Prostate gland (tissue), 2 donors: ENCODE data around the gene UGT2B7.

Experiments used
- POLR2A ChIP-seq: fragments of 450-650 bp; IDR thresholded peaks from one replicate; pipeline ENCODE4 v1.6.1; 2016; ENCODE audit warnings: antibody characterized with exemption, mild to moderate bottlenecking
- POLR2AphosphoS5 ChIP-seq: sonication (generic); formaldehyde crosslinking; IDR thresholded peaks from one replicate; pipeline ENCODE4 v1.6.1; 2017; ENCODE audit warnings: antibody characterized with exemption
- TF ChIP-seq, protein P1 (sequence below), 4 experiments: fragments of 200-600 bp in 2 of 4; fragments of 450-650 bp in 2 of 4; sonication (generic) in 2 of 4; IDR thresholded peaks; 1 replicate in 3 of 4; 2 replicates in 1 of 4; pipeline ENCODE4 v1.5.1; 2016 to 2019; ENCODE audit warnings: antibody characterized with exemption in 4 of 4, mild to moderate bottlenecking in 2 of 4, moderate library complexity in 2 of 4

DNA sequence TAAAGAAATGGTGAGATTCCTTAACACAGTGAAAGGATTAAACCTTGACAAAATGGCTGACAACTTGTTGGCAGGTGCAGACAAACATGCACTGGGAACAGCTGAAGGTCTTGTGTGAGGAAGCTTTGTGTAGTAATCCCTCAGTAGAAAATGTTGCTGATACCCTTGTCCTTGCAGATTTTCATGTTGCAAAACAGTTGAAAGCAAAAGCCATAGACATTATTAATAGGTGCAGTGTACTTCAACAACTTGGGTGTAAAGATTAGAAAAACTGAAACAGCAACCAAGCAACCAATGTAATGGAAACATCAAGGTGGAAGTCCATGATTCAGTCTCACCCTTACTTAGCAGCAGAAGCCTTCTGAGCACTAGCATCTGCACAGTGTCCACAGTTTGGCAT is 29.8 kb downstream of the UGT2B7 start:
- TF ChIP-seq, protein P1, sequence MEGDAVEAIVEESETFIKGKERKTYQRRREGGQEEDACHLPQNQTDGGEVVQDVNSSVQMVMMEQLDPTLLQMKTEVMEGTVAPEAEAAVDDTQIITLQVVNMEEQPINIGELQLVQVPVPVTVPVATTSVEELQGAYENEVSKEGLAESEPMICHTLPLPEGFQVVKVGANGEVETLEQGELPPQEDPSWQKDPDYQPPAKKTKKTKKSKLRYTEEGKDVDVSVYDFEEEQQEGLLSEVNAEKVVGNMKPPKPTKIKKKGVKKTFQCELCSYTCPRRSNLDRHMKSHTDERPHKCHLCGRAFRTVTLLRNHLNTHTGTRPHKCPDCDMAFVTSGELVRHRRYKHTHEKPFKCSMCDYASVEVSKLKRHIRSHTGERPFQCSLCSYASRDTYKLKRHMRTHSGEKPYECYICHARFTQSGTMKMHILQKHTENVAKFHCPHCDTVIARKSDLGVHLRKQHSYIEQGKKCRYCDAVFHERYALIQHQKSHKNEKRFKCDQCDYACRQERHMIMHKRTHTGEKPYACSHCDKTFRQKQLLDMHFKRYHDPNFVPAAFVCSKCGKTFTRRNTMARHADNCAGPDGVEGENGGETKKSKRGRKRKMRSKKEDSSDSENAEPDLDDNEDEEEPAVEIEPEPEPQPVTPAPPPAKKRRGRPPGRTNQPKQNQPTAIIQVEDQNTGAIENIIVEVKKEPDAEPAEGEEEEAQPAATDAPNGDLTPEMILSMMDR (IDR thresholded peaks at IDR 0.05): no peak
- no peak for TF ChIP-seq POLR2AphosphoS5
- TF ChIP-seq POLR2A: no peak
